NCI-H1105 treated with DMSO at 0.1 percent for 48 hours (cell line): ENCODE data around the gene AP3M1.
"Not testable (repeated sequence)": the region's sequence is repeated elsewhere in the genome, so short reads cannot be mapped to it uniquely, and the experiment has no call there.

ENCODE experiments used
- DNase-seq: peaks from one replicate; lab custom pipeline; 2025; lab: John Stamatoyannopoulos, UW

The AP3M1 gene, protein sequence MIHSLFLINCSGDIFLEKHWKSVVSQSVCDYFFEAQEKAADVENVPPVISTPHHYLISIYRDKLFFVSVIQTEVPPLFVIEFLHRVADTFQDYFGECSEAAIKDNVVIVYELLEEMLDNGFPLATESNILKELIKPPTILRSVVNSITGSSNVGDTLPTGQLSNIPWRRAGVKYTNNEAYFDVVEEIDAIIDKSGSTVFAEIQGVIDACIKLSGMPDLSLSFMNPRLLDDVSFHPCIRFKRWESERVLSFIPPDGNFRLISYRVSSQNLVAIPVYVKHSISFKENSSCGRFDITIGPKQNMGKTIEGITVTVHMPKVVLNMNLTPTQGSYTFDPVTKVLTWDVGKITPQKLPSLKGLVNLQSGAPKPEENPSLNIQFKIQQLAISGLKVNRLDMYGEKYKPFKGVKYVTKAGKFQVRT

DNA sequence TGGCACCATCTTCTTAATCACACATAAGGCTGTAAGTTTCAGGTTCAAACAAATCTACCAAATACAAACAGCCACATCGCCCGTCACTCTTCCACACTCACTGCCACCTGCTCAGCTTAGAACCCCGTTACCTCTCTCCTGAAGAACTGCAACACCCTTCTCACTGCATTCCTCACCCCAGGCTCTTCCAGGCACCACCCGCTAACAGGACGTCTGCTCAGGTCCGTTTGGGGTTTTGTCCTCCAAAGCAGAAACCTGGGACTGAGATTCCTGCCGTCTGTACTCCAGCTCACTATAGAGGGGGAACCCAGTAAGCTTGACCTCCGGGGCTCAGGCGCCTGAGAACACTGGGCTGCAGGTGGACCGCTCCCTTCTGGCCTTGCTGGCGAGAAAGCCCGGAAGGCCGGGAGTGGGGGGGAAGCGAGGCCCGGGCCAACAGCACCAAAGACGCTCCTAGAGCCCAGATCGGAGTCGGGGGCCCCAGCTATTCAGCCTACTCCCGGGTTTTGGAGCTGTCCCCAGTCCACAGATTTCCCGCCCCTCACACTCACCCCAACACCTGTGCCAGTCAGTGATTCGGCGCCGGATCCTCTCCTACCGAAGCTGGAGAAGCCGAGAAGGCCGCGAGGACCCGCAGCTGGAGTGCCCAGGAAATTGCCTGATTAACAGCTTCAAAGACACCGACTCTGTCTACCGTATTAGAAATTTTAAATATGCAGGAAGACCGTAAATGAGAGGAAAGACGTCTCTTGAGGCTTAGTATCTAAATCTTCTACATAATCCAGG is at the start of gene AP3M1:
TSS of gene AP3M1 (minus strand) at position 625 of the 786 bp plus-strand sequence. CDS start 12,449 bp downstream, outside the sequence.
- no peak for DNase-seq

DNA sequence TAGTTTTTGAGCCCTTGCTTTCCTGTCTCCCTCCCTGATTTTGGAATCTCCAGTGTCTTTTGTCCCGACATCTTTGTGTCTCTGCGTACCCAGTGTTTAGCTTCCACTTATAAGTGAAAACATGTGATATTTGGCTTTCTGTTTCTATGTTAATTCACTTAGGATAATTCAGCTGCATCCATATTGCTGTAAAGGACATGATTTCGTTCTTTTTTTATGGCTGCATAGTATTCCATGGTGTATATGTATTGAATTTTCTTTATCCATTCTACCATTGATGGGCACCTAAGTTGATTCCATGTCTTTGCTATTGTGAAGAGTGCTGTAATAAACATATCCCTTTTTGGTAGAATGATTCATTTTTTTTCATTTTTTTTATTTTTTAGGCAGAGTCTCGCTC is 48.7 kb upstream of the AP3M1 start:
- DNase-seq, result no peak

DNA sequence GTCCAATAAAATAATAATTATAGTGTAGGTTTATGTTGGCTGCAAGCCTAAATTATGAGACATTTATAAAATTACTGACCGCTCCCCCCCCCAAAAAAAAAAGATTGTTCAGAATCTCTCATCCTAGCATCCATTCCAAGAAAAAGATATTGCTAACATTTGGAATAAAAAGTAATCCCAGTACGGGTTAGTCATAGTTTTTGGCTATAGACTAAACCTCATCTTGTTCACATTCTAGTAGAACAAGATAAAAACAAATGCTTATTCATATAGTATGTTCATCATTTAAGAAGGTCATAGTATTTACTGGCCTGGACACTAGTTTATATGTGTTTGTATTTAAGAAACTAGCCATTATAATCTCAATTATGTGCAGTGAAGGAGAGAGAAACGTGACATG is 44.4 kb upstream of the AP3M1 start:
- no peak for DNase-seq

DNA sequence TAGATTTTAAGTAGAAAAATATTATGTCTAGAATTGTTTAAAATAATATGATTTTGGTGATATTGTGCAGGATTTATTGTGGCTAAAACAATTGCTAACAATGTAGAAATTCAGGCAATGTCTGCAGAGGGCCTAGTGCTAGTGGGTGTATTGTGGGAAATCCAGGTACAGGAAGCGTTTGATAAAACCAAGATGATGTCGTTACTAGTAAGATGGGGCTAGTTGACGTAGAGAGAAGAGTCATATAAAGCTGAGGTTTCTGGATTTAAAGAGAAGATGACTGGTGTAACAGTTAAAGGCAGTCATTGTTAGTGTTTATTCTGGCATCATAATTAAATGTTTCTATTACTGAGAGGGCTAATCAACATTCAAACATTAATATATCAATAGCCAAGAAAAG is 43.9 kb upstream of the AP3M1 start:
- DNase-seq, result no peak

DNA sequence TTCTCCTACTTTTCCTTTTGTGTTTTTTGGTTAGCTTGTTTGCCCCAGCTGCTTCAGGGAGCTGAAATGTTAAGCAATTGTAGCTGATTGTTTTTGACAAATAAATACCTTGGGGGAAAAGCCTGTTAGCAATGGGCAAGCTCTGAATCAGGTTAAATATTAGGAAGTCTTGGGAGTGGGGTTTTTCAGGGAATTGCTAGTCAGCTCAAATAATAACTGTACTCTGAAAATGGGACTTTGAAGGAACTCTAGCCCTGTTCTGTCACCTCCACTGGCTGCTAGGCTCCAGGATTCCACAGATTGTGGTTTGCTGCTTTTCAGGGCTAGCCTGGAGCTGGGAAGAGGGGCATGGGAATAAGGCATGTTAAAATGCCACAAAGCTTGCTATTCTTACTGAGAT is 39.9 kb upstream of the AP3M1 start:
- DNase-seq, result no peak

DNA sequence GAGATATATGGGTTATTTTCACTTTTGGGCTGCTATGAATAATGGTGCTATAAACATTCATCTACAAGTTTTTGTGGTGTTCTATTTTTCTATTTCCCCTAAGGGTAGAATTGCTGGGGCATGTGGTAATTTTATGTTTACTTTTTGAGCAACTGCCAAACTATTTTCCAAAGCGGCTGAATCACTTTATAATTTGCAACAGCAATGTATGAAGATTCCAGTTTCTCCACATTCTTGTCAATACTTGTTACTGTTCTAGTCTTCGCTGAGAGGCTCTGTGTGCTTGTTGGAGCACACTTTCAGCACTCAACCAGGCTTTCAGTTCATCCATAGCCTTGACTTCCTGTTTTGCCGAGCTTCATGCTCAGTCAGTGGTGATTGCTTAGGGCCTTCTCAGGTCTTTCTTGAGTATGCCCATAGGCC is 39.4 kb upstream of the AP3M1 start:
- no peak for DNase-seq

DNA sequence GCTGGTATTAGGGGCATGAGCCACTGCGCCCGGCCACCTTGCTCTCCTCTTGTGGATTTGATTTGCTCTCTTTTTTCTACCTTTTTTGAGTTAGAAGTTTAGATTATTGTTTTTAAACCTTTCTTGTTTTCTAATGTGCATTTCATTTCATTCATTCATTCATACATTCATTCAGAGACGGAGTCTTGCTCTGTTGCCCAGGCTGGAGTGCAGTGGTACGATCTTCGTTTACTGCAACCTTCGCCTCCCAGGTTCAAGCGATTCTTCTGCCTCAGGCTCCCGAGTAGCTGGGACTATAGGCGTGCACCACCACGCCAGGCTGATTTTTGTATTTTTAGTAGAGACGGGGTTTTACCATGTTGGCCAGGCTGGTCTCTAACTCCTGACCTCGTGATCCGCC is 38.0 kb upstream of the AP3M1 start:
- DNase-seq, result not testable (repeated sequence)

DNA sequence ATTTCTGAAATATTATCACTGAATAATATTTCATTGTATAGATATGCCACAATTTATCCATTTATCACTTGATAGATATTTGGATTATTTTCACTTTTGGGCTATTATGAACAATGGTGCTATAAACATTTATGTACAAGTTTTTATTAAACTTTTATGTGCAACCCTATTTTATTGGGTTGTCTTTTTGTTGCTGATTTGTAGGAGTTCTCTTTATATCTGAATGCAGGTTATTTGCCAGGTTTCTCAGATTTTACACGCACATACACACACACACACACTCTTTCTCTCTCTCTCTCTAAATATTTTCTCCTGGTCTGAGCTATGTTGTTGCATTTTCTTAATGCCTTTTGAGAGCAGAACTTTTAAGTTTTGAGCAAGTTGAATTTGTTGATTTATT is 36.6 kb upstream of the AP3M1 start:
- no peak for DNase-seq

DNA sequence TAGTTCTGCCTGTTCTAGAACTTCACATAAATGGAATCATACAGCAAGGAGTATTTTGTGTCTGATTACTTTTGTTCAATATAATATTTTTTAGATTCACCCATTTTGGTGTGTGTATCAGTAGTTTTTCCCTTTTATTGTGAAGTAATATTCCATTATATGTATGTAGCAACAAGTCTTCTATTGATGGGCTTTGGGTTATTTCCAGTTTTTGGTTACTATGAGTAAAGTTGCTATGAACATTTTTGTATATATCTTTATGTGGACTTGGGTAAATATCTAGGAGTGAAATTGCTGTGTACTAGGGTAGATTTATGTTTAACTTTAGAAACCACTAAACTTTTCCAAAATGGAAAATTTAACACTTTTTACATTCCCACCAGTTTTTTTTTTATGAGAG is 36.0 kb upstream of the AP3M1 start:
- DNase-seq, result no peak

DNA sequence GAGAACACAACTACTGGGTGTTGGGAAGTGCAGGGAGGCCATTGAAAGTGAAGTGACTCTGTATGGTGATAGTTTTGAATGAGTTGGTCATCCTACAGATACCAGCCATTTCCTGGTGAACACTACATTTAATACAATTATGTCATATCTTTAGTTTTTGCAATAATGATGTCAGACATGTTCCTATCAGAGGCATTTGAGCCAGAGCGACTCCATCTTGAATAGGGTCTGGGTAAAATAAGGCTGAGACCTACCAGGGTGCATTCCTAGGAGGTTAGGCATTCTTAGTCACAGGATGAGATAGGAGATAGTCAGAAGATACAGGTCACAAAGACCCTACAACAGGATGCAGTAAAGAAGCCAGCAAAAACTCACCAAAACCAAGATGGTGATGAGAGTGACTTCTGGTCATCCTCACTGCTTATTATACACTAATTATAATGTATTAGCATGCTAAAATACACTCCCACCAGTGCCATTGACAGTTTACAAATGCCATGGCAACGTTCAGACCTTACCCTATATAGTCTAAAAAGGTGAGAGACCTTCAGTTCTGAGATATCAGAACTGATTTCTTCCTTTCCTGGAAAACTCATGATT is 28.6 kb upstream of the AP3M1 start:
- DNase-seq, result no peak

DNA sequence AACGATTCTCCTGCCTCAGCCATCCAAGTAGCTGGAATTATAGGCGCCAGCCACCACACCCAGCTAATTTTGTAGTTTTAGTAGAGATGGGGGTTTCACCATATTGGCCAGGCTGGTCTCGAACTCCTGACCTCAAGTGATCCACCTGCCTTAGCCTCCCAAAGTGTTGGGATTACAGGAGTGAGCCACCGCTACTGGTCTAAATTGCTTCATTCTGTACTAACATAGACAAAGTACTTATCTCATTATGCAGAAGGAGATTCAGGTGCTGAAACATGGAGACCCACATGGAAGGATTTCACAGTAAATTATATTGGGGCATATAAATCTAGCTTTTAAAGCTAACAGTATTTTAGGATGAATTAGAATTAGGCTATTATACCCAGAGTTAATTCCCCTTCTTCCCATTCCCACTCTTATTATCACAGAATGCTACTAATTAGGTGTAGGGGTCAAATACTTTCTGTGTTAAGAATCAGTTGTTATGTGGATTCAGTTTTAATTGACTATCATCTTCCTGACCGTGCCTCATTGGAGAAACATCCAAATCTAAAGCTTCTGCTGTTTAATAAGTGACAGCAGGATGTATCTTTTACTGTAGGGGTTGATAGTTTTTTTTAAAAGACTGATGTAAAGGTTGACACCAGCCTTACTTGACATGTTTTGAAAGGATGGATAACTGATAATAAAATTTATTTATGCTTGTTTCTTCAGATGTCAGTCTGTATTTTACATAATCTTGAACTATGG is 27.6 kb upstream of the AP3M1 start:
- DNase-seq, result no peak

DNA sequence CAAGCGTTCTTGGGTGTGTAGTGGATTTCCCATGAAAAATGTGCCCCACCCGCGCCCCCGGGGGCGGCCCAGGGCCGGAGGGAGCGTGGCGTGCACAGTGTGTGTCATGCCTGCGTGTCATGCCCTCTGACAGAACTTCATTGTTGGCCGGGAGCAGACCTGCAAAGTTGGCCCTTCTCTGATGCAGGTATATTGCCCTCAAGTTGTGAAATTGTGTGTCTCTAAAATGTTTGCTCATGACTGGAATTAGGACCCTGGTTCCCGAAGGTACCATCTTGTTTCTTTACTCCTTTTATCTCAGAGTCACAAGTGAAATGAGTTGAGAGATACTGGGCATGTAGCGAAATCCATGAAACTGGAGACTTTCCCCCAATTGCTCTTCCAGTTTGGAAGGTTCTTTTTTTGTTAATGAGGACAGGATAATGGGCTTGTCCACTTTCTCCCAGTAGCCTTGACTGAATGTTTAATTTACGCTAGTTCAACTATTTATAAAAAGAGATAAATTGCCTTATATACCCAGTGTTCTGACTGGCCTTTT is 26.6 kb upstream of the AP3M1 start:
- no peak for DNase-seq

DNA sequence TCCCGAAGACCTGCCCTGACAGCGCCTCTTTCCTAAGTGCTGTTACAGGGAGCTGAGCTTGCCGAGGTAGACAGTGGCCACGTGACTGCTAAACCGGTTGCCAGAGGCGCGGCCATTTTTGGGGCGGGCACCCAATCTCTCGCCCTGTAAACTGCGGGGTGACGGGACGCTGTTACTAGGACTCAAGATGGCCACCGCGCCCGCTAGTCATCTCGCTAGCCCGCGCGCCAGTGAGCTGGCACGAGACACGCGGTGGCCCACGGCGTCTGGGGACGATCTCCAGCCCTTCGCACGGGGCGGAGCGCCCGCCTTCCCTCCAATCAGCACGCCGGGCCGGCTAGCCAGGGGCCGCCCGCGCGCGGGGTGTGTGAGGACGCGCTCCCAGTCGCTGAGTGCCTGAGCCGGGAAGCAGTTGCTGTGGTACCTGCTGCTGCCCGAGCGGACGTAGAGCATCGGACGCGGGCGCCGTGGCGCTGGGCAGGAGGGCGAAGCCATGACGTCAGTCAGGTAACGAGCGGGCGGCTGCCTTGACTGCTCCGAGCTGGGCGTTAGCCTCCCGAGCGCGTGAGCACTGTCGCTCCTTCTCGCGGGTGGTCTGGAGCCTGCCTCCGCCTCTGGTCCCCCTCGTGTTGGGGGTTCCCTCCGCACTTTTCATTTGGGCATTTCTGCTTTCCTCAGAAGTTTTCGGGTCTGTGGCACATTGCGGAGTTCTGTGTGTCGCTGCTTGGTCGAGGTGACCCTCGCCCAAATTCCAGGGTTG is 25.9 kb upstream of the AP3M1 start:
- DNase-seq, result peak; percentile 90

DNA sequence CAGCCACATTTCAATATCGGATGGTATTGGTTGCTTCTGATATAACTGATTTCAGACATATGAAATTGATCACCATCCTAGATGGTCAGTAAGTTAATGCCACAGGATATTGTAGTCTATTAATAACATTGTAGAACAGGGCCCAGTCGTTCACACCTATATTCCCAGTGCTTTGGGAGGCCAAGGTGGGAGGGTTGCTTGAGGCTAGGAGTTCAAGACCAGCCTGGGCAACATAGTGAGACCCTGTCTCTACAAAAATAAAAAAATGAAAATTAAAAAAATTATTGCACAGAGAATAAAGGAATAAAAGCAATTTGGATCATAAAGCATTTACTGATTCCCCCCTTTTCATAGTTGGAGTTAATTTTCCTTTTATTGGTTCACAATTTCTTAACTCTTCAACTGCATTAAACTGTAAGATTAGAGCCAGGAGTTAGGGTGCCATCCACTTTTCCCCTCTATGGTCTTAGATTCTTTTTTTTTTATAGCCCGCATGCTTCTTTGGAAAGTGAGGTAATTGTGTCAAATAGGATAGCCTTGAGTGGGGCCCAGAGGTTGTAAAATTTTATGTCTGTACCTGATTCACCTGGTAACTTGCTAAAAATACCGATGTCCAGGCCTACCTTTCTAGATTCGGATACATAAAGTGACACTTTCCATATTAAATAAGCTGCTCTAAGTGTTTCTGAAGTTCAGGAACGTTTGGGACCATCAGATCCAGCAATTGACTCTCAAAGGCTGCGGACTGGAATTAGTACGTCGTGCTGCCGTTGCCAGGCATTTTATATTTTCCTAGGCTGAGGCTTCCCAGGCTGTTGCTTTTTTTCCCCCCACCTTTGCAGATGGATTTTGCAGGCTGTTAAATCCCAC is 25.1 kb upstream of the AP3M1 start:
- no peak for DNase-seq

DNA sequence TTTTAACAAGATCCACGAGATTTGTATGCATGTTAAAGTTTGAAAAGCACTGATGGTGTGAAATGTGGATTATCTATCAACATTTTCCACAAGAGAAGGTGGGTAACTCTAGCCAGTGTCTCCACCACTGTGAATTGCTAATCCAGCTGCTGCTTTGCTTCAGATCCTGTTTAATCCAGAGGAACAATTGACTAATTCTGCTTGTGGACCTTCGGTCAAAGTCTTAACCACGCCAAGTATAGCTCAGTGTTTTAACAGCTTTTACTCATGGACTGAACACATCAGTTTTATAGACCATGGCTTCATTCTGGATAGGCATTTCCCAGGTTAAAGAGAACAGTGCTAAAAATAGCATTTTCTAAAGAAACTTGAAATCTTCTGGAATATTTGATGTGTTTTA is 23.9 kb upstream of the AP3M1 start:
- no peak for DNase-seq

DNA sequence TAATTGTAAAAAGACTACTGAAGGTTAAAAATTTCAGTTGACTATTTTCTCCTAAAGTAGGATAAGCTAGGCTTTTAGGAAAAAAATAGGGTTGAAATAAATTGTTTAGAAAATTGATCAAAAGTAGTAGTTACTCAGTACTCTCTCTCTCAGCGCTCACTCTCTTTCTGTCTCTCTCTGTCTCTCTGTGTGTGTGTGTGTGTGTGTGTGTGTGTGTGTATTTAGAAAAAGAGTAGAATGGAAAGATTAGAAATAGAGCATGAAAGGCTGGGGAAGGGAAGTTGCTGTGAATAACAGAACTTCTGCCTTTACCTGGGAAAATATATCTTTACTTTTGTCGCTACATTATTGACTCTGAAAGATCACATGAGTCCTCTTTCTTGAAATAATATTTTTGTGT is 21.0 kb upstream of the AP3M1 start:
- DNase-seq, result no peak

DNA sequence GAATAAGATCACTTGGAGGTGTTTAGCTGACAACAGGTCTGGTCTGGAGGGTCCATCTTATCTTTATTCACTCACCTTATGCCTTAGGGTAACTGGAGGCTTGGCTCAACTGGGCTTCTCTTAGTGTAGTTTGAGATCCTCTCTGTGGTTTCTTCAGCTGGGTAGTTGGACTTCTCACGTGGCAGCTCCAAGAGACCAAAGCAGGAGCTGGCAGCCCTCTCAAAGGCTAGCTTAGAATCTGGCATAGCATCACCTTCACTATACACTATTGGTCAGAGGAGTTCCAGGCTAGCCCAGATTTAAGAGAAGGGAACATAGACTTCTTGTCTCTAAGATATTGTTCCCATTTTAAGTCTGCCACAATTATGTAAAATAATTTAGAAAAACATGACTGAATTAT is 16.8 kb upstream of the AP3M1 start:
- DNase-seq, result no peak

DNA sequence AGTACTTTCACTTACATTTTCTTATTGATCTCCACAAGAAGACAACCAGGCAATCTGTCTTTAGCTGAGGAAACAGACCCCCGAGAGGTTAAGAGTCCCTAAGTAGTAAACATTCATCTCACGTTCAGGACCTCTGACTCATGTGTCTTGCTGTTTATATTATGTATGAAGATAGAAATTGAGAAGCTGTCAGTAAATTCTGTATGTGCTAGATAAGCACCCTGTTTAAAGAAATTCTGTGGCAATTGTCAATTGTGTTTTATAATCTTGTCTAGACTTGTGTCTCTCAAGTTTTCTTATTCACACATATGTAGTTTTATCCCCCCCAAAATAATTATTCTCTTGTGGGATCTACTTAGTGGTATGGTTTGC is 14.9 kb upstream of the AP3M1 start:
- no peak for DNase-seq

DNA sequence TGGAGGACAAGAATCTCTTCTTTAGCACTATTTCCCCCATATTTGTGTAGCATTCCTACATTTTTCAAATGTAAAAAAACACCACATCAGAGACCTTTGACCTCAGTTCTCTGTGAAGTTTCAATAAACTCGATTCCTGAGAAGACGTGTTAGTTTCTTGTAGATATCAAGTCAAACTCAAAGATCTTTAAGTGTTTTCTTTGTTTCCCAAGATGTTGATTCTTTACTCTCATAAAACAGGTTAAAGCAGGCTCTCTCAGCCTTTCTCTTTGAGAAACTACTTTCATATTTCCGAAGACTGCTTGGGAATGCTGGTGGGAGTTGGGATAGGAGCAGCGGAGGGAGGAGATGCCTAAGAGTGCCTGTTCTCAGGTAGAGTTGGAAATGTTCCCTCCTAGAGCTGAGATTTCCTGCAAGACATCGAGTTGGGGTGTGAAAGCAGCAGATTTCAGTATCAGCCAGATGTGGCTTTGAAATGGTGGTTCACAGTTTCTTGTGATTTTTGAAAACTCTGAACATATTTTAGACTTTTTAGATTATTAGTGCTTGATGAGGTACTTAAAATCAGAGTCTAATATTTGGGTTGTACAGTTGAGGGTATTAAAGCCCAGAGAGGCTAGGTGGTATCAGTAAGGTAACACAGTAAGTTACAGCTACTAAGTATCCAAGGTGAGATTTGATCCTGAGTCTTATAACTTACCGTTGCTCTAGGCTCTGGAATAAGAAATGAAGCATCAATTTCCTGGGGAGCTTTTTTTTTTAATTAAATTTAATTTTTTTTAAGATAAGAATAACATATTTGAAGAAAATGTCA is 14.3 kb upstream of the AP3M1 start:
- DNase-seq, result no peak
